Measurements from ENCODE around the gene TMEM178B.
A peak's percentile ranks its signal among the peaks of the same experiment; 100 is the strongest.
"Not testable (repeated sequence)": the region's sequence is repeated elsewhere in the genome, so short reads cannot be mapped to it uniquely, and the experiment has no call there.

TMEM178B gene

DNA sequence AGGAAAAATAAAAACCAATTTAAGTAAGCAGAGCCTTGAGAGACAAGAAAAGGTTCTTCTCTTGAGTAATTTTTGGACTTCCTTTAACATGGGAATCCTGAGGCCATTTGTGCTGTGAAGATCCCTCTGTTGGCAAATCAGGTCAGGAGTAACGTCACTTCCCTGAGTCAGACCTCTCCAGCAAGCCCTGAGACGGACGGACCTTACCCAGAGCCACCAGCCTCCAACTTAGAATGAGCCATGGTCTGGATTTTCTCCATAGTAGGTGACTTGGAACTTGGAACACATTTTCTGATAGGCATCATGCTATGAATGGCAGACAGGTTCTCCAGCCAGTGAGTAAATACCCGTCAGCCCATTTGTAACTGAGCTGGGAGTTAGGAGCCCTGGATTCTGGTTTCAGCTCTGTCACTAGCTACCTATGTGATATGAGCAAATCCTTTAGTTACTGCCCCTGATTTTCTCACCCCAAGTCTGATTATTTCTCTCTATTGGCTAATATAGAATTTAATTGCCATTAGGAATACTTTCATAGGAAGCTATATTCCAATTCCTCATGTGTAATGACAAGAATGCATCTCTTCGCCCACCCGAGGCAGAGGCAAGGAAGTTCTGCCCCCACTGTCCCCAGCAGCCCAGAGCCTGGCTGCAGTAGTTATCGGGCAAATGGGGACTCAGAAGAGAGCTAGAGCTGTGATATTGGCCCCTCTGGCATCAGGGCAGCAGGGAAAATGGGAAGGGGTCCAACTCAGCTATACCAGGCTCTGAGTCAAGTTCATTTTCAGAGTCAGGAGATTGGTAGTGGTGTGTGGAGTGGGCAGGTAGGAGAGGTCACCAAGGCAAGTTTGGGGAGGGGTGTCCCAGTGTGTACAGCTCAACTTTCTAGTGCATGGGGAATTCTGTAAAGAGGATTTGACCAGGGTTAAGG is 323.6 kb downstream of the TMEM178B start:
- ATAC-seq, result no peak

DNA sequence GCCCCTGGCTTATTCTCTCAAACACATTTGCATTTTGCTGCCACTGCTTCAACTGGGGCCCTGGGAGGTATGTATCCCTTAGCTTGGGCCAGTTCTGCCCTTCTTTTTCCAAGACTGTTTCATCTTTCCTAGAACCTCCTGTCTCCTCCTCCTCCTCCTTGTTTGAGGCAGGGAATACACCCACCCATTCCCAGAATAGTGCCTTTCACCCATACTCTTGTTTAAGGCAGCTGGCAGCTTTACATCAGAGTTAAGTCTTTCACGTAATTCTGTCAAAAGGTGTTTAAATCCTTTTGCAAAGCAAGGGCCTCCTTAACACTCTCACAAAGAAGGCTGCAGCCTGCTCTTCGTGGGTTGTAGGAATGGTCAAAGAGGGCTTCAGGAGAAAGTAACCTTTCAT is 326.5 kb downstream of the TMEM178B start:
- no peak for ATAC-seq

- ATAC-seq, result no peak
Measured at GRCh38 chr7:141402277-141402996, 328.6 kb downstream of the TMEM178B start.

- ATAC-seq, result not testable (repeated sequence)
Measured at GRCh38 chr7:141403846-141404245, 330.0 kb downstream of the TMEM178B start.

DNA sequence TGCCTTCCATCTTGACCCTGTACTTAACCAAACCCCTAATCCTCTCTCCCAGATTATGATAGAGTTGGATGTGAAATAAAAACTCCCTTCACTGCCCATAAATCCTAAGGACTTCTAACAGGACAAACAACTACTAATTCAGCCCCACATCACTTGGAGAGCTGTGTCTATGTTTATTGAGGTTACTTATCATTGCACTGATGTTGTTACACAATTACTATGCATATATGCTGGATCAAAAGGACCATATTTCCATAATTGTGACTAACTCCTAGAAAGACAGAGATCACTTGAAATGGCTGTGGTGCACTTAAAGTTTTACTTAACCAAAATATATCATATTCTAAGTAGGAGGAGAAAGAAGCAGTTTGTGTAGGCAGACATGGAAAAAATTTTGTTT is 332.5 kb downstream of the TMEM178B start:
- ATAC-seq, result no peak

- ATAC-seq, result no peak
Measured at GRCh38 chr7:141407893-141408292, 334.0 kb downstream of the TMEM178B start.

DNA sequence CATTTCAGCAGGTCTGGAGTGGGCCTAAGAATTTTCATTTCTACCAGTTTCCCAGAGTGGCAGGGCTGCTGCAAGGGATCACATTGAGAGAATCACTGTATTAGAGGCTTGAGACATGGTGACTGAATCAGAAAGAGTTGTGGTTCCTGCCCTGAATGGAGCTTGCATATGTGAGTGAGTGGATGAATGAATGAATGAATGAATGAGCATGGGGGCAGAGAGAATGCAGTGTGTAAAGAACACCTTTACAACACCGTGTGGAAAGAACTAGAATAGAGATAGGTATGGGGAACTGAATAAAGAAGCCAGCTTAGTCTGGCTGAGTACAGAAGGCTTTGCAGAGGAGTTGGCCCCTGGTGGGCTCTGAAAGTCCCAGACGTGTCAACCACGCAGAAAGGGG is 334.6 kb downstream of the TMEM178B start:
- ATAC-seq, result no peak

- ATAC-seq, result no peak
Measured at GRCh38 chr7:141409219-141409618, 335.4 kb downstream of the TMEM178B start.

DNA sequence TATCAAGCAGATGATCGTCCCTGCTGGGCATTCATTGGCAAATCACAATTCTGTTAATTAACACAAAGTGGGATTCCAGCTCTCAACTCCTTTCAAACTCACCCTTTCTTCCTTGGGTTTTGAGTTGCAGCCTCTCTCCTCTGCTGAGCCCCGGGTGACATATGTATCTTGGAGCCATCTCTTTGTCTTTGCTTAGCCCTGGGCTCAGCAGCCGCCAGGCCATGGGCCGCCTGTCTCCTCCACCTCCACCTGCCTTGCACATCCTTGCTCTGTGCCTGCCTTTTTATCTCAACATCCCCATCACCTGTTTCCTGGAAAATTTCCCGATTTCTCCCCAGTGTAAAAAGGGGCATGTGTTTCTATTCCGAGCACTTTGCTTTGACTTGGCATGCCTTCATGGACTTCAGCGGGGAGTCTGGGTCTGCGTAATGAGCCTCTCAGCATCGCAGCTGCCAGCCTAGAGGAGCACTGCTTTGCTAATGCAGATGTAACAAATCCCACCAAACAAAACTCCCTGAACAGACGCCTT is 336.0 kb downstream of the TMEM178B start:
- peak in 1 of 2 donors; percentile 21 for ATAC-seq

- ATAC-seq, result no peak
Measured at GRCh38 chr7:141410353-141411000, 336.6 kb downstream of the TMEM178B start.

GRCh38 chr7:141411133-141411532 is 337.3 kb downstream of the TMEM178B start:
- ATAC-seq, result no peak

GRCh38 chr7:141415999-141416398 is 342.1 kb downstream of the TMEM178B start:
- no peak for ATAC-seq

GRCh38 chr7:141416650-141417270 is 342.9 kb downstream of the TMEM178B start:
- ATAC-seq, result no peak

- ATAC-seq, result no peak
Measured at GRCh38 chr7:141417506-141417905, 343.6 kb downstream of the TMEM178B start.

- no peak for ATAC-seq
Measured at GRCh38 chr7:141418066-141418465, 344.2 kb downstream of the TMEM178B start.

DNA sequence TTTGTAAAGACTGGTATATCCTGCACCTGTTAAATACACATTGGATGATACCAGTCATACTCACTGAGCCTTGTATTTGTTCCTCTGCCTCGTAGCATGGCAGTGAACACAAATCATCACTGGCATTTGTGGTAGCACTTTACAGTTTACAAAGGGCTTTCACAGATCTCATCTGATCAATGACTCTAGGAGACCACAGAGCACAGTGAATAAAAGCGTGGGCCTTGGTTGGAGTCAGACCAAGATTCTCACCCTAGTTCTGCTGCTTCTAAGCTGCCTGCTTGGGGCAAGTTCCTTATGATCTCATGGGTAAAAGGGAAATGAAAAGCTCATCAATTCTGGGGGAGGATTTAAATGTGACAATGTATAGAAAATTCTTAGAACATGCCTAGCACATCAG is 347.4 kb downstream of the TMEM178B start:
- ATAC-seq, result no peak

DNA sequence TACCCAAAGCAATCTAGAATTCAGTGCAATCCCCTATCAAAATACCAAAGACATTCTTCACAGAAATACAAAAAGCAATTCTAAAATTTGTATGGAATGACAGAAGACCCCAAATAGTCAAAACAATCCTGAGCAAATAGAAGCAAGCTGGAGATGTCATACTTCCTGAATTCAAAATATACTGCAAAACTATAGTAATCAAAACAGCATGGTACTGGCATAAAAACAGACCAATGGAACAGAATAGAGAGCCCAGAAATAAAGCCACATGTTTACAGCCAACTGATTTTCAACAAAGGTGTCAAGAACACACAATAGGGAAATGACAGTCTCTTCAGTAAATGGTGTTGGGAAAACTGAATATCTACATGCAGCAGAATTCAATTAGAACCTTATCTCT is 353.3 kb downstream of the TMEM178B start:
- ATAC-seq, result no peak

GRCh38 chr7:141430455-141431139 is 356.7 kb downstream of the TMEM178B start:
- no peak for ATAC-seq

DNA sequence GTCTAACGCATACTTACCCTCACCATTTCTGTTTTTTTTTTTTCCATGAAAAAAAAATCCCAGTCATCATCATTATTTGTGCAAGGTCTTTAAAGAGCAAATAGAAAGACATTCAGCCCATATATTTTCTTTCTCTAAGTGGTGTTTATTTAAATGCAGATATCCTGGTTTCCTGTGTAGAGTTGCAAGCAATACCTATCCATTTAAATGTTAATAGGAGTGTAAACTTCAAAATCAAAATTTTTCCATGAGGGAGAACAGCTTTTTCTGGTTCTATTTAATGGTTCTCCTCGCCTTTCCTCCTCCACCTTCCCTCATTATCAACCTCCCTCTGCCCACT is 357.2 kb downstream of the TMEM178B start:
- ATAC-seq, result no peak

DNA sequence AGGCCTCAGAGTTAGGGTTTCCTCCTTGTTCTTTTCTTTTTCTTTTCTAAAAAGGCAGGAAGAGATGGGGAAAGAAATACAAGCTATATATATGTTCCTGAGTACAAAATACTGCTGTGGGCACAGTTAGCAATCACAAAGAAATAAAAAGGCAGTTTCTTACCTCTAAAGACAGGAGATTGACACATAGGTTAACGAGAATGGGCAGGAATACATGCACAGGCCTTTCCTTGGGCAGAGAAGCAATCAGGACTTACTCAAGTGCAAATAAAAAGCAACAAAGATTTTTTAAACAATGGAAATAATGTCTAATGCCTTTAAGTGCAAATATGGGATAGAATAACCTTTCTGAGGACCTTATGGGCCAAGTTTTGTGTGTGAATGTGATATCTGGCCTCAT is 357.8 kb downstream of the TMEM178B start:
- ATAC-seq, result no peak

GRCh38 chr7:141433698-141434097 is 359.8 kb downstream of the TMEM178B start:
- no peak for ATAC-seq

DNA sequence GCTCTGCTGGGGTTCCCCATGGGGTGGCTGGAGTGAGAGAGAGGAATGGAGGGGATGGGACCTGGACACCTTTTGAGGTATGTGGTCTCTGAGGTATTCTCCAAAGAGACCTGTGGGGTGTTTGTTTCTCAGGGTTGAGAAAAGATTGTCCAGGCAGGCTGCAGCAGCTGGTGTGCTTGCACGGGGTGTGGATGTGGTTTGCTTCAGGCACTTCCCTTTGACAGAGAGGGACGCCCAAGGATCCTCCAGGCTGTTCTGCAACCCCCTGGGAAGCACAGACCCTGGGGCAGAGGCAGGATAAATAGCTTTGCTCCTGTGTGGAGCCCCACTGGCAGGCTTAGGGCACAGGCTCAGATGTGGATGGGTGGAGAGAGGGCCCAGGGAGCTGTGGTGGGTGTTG is 362.3 kb downstream of the TMEM178B start:
- no peak for ATAC-seq
